Fibroblast of peridontal ligament (primary cell): Measurements from ENCODE around the gene MSH3.
"Not testable (repeated sequence)": the region's sequence is repeated elsewhere in the genome, so short reads cannot be mapped to it uniquely, and the experiment has no call there.

Source experiments
- DNase-seq: peaks from one replicate; pipeline ENCODE4 v3.0.0-alpha.2; 2010; ENCODE audit errors: extremely low read depth

The MSH3 gene

GRCh38 chr5:80852331-80853245 is 198.1 kb downstream of the MSH3 start:
- DNase-seq = no peak

- no peak for DNase-seq
These were observed 199.0 kb downstream of the MSH3 start for GRCh38 chr5:80853413-80853812.

GRCh38 chr5:80854583-80854982 is 200.1 kb downstream of the MSH3 start:
- DNase-seq = no peak

- DNase-seq = peak; percentile 78
These were observed 206.6 kb downstream of the MSH3 start for GRCh38 chr5:80860924-80861613.

GRCh38 chr5:80863708-80864107 is 209.3 kb downstream of the MSH3 start:
- DNase-seq = no peak

GRCh38 chr5:80864109-80864508 is 209.7 kb downstream of the MSH3 start:
- no peak for DNase-seq

- DNase-seq = no peak
These were observed 210.4 kb downstream of the MSH3 start for GRCh38 chr5:80864706-80865435.

GRCh38 chr5:80865551-80865950 is 211.1 kb downstream of the MSH3 start:
- peak; percentile 68 for DNase-seq

- no peak for DNase-seq
These were observed 211.9 kb downstream of the MSH3 start for GRCh38 chr5:80866371-80866770.

- DNase-seq = no peak
These were observed 212.8 kb downstream of the MSH3 start for GRCh38 chr5:80867233-80867632.

GRCh38 chr5:80870442-80870841 is 216.0 kb downstream of the MSH3 start:
- no peak for DNase-seq

GRCh38 chr5:80871541-80871961 is 217.1 kb downstream of the MSH3 start:
- peak; percentile 37 for DNase-seq

GRCh38 chr5:80874162-80874561 is 219.7 kb downstream of the MSH3 start:
- DNase-seq = no peak

GRCh38 chr5:80877592-80877991 is 223.1 kb downstream of the MSH3 start:
- no peak for DNase-seq

- no peak for DNase-seq
These were observed 227.3 kb downstream of the MSH3 start for GRCh38 chr5:80881726-80882125.

GRCh38 chr5:80883390-80883789 is 228.9 kb downstream of the MSH3 start:
- DNase-seq = not testable (repeated sequence)

- no peak for DNase-seq
These were observed 229.8 kb downstream of the MSH3 start for GRCh38 chr5:80884086-80884813.

GRCh38 chr5:80884929-80885328 is 230.5 kb downstream of the MSH3 start:
- peak; percentile 7 for DNase-seq

GRCh38 chr5:80885396-80886000 is 231.0 kb downstream of the MSH3 start:
- DNase-seq = peak; percentile 40

GRCh38 chr5:80894083-80894482 is 239.6 kb downstream of the MSH3 start:
- no peak for DNase-seq

- DNase-seq = no peak
These were observed 241.1 kb downstream of the MSH3 start for GRCh38 chr5:80895523-80895922.
